ENCODE measurements around the gene SUGP1. TPM values are rescaled to one million over a fixed set of nuclear protein-coding genes. Genes with fewer than 3 reads are reported as not detected.

Gene SUGP1
- polyA plus RNA-seq, 1 donor (not counting 4 experiments of a cell fraction or from before 2014, with no cell fraction given): 28.6 TPM

GRCh38 chr19:19250196-19250801 is 70.0 kb downstream of the SUGP1 start:
- H3K9ac ChIP-seq (ENCODE audit: control insufficient read depth, extremely low read depth, insufficient read depth, low read length): no peak overlapping the region
- H4K20me1 ChIP-seq (ENCODE audit: control insufficient read depth, extremely low read depth, insufficient read depth, low read length): no peaks in the 10 kb centered on the region
- no peaks in the 10 kb centered on the region for H3K4me1 ChIP-seq (ENCODE audit: control insufficient read depth, extremely low read depth, insufficient read depth, low read length)
- FAIRE-seq: no peak
- no peak for DNase-seq (ENCODE audit: low read depth, low spot score)
- no peaks in the 10 kb centered on the region for H3K9me3 ChIP-seq (ENCODE audit: control insufficient read depth, low read depth, low read length)
- H3K27ac ChIP-seq (ENCODE audit: control insufficient read depth, insufficient read depth, low read length): no peak overlapping the region
- peaks cover 15% of the 10 kb centered on the region for H3K27me3 ChIP-seq (ENCODE audit: control insufficient read depth, extremely low read depth, insufficient read depth, low read length)
- H2AFZ ChIP-seq (ENCODE audit: control insufficient read depth, low read length): no peak overlapping the region
- TF ChIP-seq EZH2 (IDR thresholded peaks at IDR 0.05; ENCODE audit: low read length): no peak
- TF ChIP-seq, protein P1, sequence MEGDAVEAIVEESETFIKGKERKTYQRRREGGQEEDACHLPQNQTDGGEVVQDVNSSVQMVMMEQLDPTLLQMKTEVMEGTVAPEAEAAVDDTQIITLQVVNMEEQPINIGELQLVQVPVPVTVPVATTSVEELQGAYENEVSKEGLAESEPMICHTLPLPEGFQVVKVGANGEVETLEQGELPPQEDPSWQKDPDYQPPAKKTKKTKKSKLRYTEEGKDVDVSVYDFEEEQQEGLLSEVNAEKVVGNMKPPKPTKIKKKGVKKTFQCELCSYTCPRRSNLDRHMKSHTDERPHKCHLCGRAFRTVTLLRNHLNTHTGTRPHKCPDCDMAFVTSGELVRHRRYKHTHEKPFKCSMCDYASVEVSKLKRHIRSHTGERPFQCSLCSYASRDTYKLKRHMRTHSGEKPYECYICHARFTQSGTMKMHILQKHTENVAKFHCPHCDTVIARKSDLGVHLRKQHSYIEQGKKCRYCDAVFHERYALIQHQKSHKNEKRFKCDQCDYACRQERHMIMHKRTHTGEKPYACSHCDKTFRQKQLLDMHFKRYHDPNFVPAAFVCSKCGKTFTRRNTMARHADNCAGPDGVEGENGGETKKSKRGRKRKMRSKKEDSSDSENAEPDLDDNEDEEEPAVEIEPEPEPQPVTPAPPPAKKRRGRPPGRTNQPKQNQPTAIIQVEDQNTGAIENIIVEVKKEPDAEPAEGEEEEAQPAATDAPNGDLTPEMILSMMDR (optimal IDR thresholded peaks at IDR 0.05 in 1 of 3, IDR thresholded peaks at IDR 0.05 in 1 of 3, conservative IDR thresholded peaks at IDR 0.05 in 1 of 3; ENCODE audit: extremely low read depth in 1 of 3, insufficient read depth in 2 of 3, low read length in 3 of 3): no peak
- no peaks in the 10 kb centered on the region for H3K36me3 ChIP-seq (ENCODE audit: control insufficient read depth in 2 of 2, extremely low read depth in 1 of 2, insufficient read depth in 2 of 2, low read length in 2 of 2)
- dilution Hi-C loops (cut with MboI; ENCODE audit: extremely low pct_ligation_motif_present, low sequenced_read_pairs): no loop called here
- no peaks in the 10 kb centered on the region for H3K9me1 ChIP-seq (ENCODE audit: control insufficient read depth, extremely low read depth, insufficient read depth, low read length)
- no peak overlapping the region for H3K4me3 ChIP-seq (ENCODE audit: control insufficient read depth in 2 of 3, extremely low read depth in 1 of 3, insufficient read depth in 2 of 3, low read depth in 1 of 3, low read length in 3 of 3)
- no peaks in the 10 kb centered on the region for H3K79me2 ChIP-seq (ENCODE audit: control insufficient read depth, insufficient read depth, low read length)
- no peak overlapping the region for H3K4me2 ChIP-seq (ENCODE audit: control insufficient read depth, extremely low read depth, insufficient read depth, low read depth, low read length)

- H3K9me1 ChIP-seq (ENCODE audit: control insufficient read depth, extremely low read depth, insufficient read depth, low read length): no peaks in the 10 kb centered on the region
- dilution Hi-C loops (cut with MboI; ENCODE audit: extremely low pct_ligation_motif_present, low sequenced_read_pairs): no loop called here
- TF ChIP-seq, protein P1 (optimal IDR thresholded peaks at IDR 0.05 in 1 of 3, IDR thresholded peaks at IDR 0.05 in 1 of 3, conservative IDR thresholded peaks at IDR 0.05 in 1 of 3; ENCODE audit: extremely low read depth in 1 of 3, insufficient read depth in 2 of 3, low read length in 3 of 3): no peak
- no peak for TF ChIP-seq EZH2 (IDR thresholded peaks at IDR 0.05; ENCODE audit: low read length)
- no peak overlapping the region for H2AFZ ChIP-seq (ENCODE audit: control insufficient read depth, low read length)
- H3K9ac ChIP-seq (ENCODE audit: control insufficient read depth, extremely low read depth, insufficient read depth, low read length): no peak overlapping the region
- H3K36me3 ChIP-seq (ENCODE audit: control insufficient read depth in 2 of 2, extremely low read depth in 1 of 2, insufficient read depth in 2 of 2, low read length in 2 of 2): no peaks in the 10 kb centered on the region
- FAIRE-seq (no peak), DNase-seq (ENCODE audit: low read depth, low spot score) (no peak)
- H3K9me3 ChIP-seq (ENCODE audit: control insufficient read depth, low read depth, low read length): no peaks in the 10 kb centered on the region
- no peak overlapping the region for H3K27ac ChIP-seq (ENCODE audit: control insufficient read depth, insufficient read depth, low read length)
- no peak overlapping the region for H3K4me3 ChIP-seq (ENCODE audit: control insufficient read depth in 2 of 3, extremely low read depth in 1 of 3, insufficient read depth in 2 of 3, low read depth in 1 of 3, low read length in 3 of 3)
- H3K79me2 ChIP-seq (ENCODE audit: control insufficient read depth, insufficient read depth, low read length): no peaks in the 10 kb centered on the region
- no peaks in the 10 kb centered on the region for H4K20me1 ChIP-seq (ENCODE audit: control insufficient read depth, extremely low read depth, insufficient read depth, low read length)
- H3K4me2 ChIP-seq (ENCODE audit: control insufficient read depth, extremely low read depth, insufficient read depth, low read depth, low read length): no peak overlapping the region
- H3K4me1 ChIP-seq (ENCODE audit: control insufficient read depth, extremely low read depth, insufficient read depth, low read length): no peaks in the 10 kb centered on the region
- H3K27me3 ChIP-seq (ENCODE audit: control insufficient read depth, extremely low read depth, insufficient read depth, low read length): peaks cover 6% of the 10 kb centered on the region
Observed at GRCh38 chr19:19240476-19240875, 79.8 kb downstream of the SUGP1 start.
